HepG2 (cell line): ENCODE results near the gene IFIT1B. TPM values are rescaled to one million over a fixed set of nuclear protein-coding genes. Genes with fewer than 3 reads are reported as not detected.

Experiments
- ATAC-seq: fragments of 200-7000 bp; cut with Tn5 transposase; 3 replicates; pipeline ENCODE4 v1.9.1; 2020; ENCODE audit warnings: mild to moderate bottlenecking, moderate library complexity
- BruUV-seq: library from RNA; stranded (reverse); fragments of 400-500 nt; replicated peaks from 2 replicates; lab custom pipeline; 2021; lab: Mats Ljungman, UMichigan
- CTCF ChIA-PET: fragments of 300-600 bp; formaldehyde crosslinking; extraction: SDS; loops from one replicate; lab custom pipeline; 2021; ENCODE audit warnings: low total read pairs, inconsistent platforms, low intra/inter-chr PET ratio; lab: Yijun Ruan, JAX
- POLR2A ChIA-PET: fragments of 350-600 bp; sonication (Branson Sonifier 250); formaldehyde crosslinking; loops from one replicate; lab custom pipeline; 2020; ENCODE audit warnings: antibody characterized with exemption, inconsistent platforms; lab: Yijun Ruan, JAX
- DNase-seq: peaks from one replicate; pipeline ENCODE4 v3.0.0-alpha.2; 2015; ENCODE audit warnings: low spot score
- FAIRE-seq: peaks from 3 replicates; lab custom pipeline; 2011; peaks lifted over from hg19 to GRCh38; lab: Jason Lieb, UNC
- H2AFZ ChIP-seq: one replicate; pipeline ENCODE4 v1.6.1; 2011; ENCODE audit warnings: low read length, inconsistent platforms
- H3K27ac ChIP-seq: fragments of 300-600 bp; 3 replicates; pipeline ENCODE4 v1.8.0; 2011; ENCODE audit warnings: mixed run types, mild to moderate bottlenecking, mixed read lengths, low read length, inconsistent platforms; ENCODE audit not compliant: insufficient read depth; ENCODE audit errors: extremely low read length
- H3K27me3 ChIP-seq, 2 experiments: fragments of 200-600 bp in 1 of 2; 2 replicates in 1 of 2; 3 replicates in 1 of 2; pipeline versions ENCODE4 v1.6.0 to v1.8.0; 2011; ENCODE audit warnings: low read length in 2 of 2, mild to moderate bottlenecking in 2 of 2, moderate library complexity in 2 of 2, inconsistent platforms in 1 of 2; ENCODE audit not compliant: insufficient read depth in 2 of 2, control insufficient read depth in 1 of 2
- H3K36me3 ChIP-seq, 2 experiments: fragments of 200-600 bp in 1 of 2; replicated peaks in 1 of 2; 2 replicates in 1 of 2; 3 replicates in 1 of 2; pipeline versions ENCODE4 v1.5.1 to v1.8.0; 2011; ENCODE audit warnings: low read length in 2 of 2, inconsistent platforms in 1 of 2; ENCODE audit not compliant: insufficient read depth in 2 of 2, control insufficient read depth in 1 of 2
- H3K4me1 ChIP-seq: 2 replicates; pipeline ENCODE4 v1.5.1; 2012; ENCODE audit warnings: low read length, inconsistent platforms; ENCODE audit not compliant: insufficient read depth
- H3K4me2 ChIP-seq: 2 replicates; pipeline ENCODE4 v1.6.0; 2011; ENCODE audit warnings: low read depth, low read length, inconsistent platforms
- H3K4me3 ChIP-seq, 3 experiments: fragments of 200-600 bp in 1 of 3; sonication (generic), shearing (Covaris generic) in 1 of 3; replicated peaks in 1 of 3; 2 replicates each; pipeline ENCODE4 v1.5.1; 2011 to 2016; ENCODE audit warnings: low read length in 3 of 3, inconsistent platforms in 2 of 3, low read depth in 2 of 3, mild to moderate bottlenecking in 2 of 3, control low read depth in 1 of 3, mixed read lengths in 1 of 3; ENCODE audit not compliant: insufficient read depth in 1 of 3
- H3K79me2 ChIP-seq: one replicate; pipeline ENCODE4 v1.6.1; 2011; ENCODE audit warnings: low read length, inconsistent platforms; ENCODE audit not compliant: insufficient read depth
- H3K9ac ChIP-seq: 2 replicates; pipeline ENCODE4 v1.6.0; 2011; ENCODE audit warnings: mild to moderate bottlenecking, low read depth, low read length, inconsistent platforms; ENCODE audit not compliant: insufficient read depth
- H3K9me3 ChIP-seq: 2 replicates; pipeline ENCODE4 v1.5.1; 2012; ENCODE audit warnings: mild to moderate bottlenecking, low read length
- H4K20me1 ChIP-seq: 2 replicates; pipeline ENCODE4 v1.6.0; 2011; ENCODE audit warnings: inconsistent platforms, mild to moderate bottlenecking, low read length, moderate library complexity; ENCODE audit not compliant: insufficient read depth
- FOXM1 ChIP-seq: sonication (generic); formaldehyde crosslinking; IDR thresholded peaks from 2 replicates; pipeline ENCODE4 v1.5.0; 2020; ENCODE audit warnings: missing genetic modification reagents
- POLR2AphosphoS5 ChIP-seq: IDR thresholded peaks from 2 replicates; pipeline ENCODE4 v1.6.1; 2012; ENCODE audit warnings: low read depth, low read length
- TEAD3 ChIP-seq: optimal IDR thresholded peaks from 2 replicates; pipeline ENCODE3; 2016; ENCODE audit warnings: borderline replicate concordance
- ZBTB42 ChIP-seq: sonication (generic); formaldehyde crosslinking; IDR thresholded peaks from 2 replicates; pipeline ENCODE4 v1.5.0; 2020; ENCODE audit warnings: mild to moderate bottlenecking, missing genetic modification reagents
- ZNF350 ChIP-seq: sonication (generic); formaldehyde crosslinking; IDR thresholded peaks from 2 replicates; pipeline ENCODE4 v1.4.0; 2020; ENCODE audit warnings: mild to moderate bottlenecking, low read depth, missing genetic modification reagents, borderline replicate concordance
- ZNF790 ChIP-seq: sonication (generic); formaldehyde crosslinking; IDR thresholded peaks from 2 replicates; pipeline ENCODE4 v1.8.0; 2022; ENCODE audit warnings: missing genetic modification reagents, mild to moderate bottlenecking, borderline replicate concordance
- ZSCAN9 ChIP-seq: IDR thresholded peaks from 2 replicates; pipeline ENCODE4 v1.6.1; 2016; ENCODE audit warnings: borderline replicate concordance
- in situ Hi-C: cut with HindIII; loops from 2 replicates; pipeline ENCODE4 v1.10.0; 2017; ENCODE audit warnings: low pct_unique_long_range_greater_than_20kb; ENCODE audit not compliant: extremely low pct_ligation_motif_present
- intact Hi-C: fragments of 100-400 bp; cut with micrococcal nuclease; formaldehyde crosslinking; loops from one replicate; pipeline ENCODE4 v1.10.0; 2022; ENCODE audit not compliant: unreplicated experiment
- polyA plus RNA-seq, 8 experiments: library from polyadenylated mRNA; depleted of rRNA in 3 of 8; stranded (reverse) in 7 of 8; unstranded in 1 of 8; fragments of >200 nt; fragmentation: Illumina TruSeq in 4 of 8; extraction: Trizol in 4 of 8; gene quantifications; 2 replicates each; pipeline versions ENCODE4 v1.2.1 to v1.2.3, GENCODE V29; 2011 to 2016; ENCODE audit warnings: low read depth in 4 of 8, missing spikeins in 1 of 8, mixed read lengths in 1 of 8; ENCODE audit not compliant: insufficient read depth in 1 of 8
- total RNA-seq, 5 experiments: library from RNA; depleted of rRNA; stranded (reverse); fragments of >200 nt; fragmentation: Illumina TruSeq; extraction: Trizol; gene quantifications; 2 replicates each; pipeline ENCODE4 v1.2.3, GENCODE V29; 2016; ENCODE audit warnings: low read depth in 1 of 5
- TF ChIP-seq, protein P1 (sequence below): sonication (generic); formaldehyde crosslinking; IDR thresholded peaks from 2 replicates; pipeline ENCODE4 v1.5.0; 2020; ENCODE audit warnings: mild to moderate bottlenecking, missing genetic modification reagents, moderate library complexity
- TF ChIP-seq, protein P2 (sequence below): sonication (generic); formaldehyde crosslinking; IDR thresholded peaks from 2 replicates; pipeline ENCODE4 v1.5.1; 2020; ENCODE audit warnings: mild to moderate bottlenecking, moderate library complexity, missing genetic modification reagents

The IFIT1B gene
- total and polyA plus RNA-seq, 2 of the 13 experiments (the other 11 are each of a cell fraction or from before 2014, with no cell fraction given), result not detected

DNA sequence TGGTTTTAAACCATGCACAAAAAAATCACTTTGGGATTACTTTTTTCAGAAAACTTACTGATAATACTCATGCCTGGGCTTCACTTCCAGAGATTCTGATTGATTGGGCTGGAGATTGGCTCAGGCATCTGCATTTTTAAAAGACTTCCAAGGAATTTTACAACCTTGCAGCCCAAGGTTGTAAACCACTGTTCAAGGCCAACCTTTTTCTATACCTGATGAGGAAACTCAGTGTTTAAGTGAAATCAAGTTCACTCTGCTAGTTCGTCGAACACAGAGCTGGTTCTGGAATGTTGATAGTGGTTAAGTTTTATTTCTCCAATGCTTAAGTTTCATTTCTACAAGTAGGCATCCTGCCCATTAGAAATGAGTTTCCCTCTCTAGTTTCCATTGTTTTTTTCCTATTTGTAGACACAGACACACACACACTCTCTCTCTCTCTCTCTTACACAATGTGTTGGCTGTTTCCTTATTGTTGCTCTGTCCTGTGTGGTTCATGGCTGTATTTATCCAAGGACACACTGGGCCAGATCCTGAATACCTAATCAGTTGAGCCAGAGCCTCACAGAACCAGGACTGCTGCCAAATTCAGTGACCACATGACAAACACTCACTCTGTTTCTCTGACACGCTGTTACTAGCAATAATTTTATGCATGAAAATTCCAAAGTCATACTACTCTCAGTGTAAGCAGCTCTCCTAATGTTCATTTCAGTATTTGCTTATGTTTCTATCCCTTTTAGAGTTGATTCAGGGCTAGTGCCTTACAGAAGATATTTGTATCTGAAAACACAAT is 3.7 kb upstream of the IFIT1B start (continued):
- TF ChIP-seq ZSCAN9 (CRISPR knock-in tag) (peak; percentile 81; the same call in 1 of the 2 replicates), POLR2AphosphoS5 (no peak), TEAD3 (CRISPR knock-in tag) (peak; percentile 69), ZNF790 (no peak), FOXM1 (CRISPR knock-in tag) (no peak), ZBTB42 (CRISPR knock-in tag) (no peak)

DNA sequence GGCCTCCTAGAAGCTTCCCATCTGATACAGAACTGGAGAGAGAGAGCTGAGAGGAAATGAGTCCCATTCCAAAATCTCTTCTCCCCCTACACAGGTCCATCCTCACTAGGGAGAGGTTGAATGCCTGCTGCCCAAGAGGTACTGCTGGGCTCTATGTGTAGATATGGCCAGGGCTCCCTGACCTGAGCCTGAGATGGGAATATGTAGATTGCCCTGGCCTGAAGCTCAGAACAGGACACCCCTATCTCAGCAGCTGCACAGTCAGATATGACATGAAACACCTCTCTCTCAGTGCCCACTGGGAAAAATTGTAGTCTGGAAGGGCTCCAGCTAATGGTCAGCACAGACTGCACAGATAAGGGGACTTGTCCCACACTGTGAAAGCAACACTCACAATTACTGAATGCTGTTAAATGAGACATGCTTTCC is 3.1 kb upstream of the IFIT1B start:
- peak overlapping the region; percentile 69 for H3K4me2 ChIP-seq
- FAIRE-seq, result no peak
- H3K36me3 ChIP-seq, result no peaks in the 10 kb centered on the region
- H2AFZ ChIP-seq, result no peak overlapping the region
- intact Hi-C loops, result loop anchor here (2.0 kb wide), 1 partner anchor 18 kb away; the partner anchor contains the start of gene IFIT1
- H3K27me3 ChIP-seq, result no peaks in the 10 kb centered on the region
- peak; percentile 57 for ATAC-seq
- H3K4me3 ChIP-seq, result 0 out of 6 replicates have a peak overlapping the region, but pooled peaks of 2 of the 3 experiments have one; percentile 4 to 30
- CTCF ChIA-PET, result no interaction called here
- no TSS peak for BruUV-seq
- no peaks in the 10 kb centered on the region for H4K20me1 ChIP-seq
- no peak for DNase-seq
- H3K27ac ChIP-seq, result peak overlapping the region; percentile 76
- no peaks in the 10 kb centered on the region for H3K9me3 ChIP-seq
- peaks cover 45% of the 10 kb centered on the region for H3K4me1 ChIP-seq
- H3K79me2 ChIP-seq, result no peaks in the 10 kb centered on the region
- in situ Hi-C loops, result loop anchor here (5.0 kb wide), 1 partner anchor 117 kb away; no protein-coding TSS in a partner anchor
- POLR2A ChIA-PET, result interaction anchor here (1.2 kb wide), 1 partner anchor 40 kb away, joined by 3 read pairs; no protein-coding TSS in a partner anchor
- H3K9ac ChIP-seq, result peak overlapping the region; percentile 14; the same call in 1 of the 2 replicates
- 0 out of 2 replicates have a peak, but pooled peaks have one; percentile 33 for TF ChIP-seq ZNF350 (CRISPR knock-in tag)
- TF ChIP-seq, protein P1, sequence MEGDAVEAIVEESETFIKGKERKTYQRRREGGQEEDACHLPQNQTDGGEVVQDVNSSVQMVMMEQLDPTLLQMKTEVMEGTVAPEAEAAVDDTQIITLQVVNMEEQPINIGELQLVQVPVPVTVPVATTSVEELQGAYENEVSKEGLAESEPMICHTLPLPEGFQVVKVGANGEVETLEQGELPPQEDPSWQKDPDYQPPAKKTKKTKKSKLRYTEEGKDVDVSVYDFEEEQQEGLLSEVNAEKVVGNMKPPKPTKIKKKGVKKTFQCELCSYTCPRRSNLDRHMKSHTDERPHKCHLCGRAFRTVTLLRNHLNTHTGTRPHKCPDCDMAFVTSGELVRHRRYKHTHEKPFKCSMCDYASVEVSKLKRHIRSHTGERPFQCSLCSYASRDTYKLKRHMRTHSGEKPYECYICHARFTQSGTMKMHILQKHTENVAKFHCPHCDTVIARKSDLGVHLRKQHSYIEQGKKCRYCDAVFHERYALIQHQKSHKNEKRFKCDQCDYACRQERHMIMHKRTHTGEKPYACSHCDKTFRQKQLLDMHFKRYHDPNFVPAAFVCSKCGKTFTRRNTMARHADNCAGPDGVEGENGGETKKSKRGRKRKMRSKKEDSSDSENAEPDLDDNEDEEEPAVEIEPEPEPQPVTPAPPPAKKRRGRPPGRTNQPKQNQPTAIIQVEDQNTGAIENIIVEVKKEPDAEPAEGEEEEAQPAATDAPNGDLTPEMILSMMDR, result no peak
- TF ChIP-seq, protein P2, sequence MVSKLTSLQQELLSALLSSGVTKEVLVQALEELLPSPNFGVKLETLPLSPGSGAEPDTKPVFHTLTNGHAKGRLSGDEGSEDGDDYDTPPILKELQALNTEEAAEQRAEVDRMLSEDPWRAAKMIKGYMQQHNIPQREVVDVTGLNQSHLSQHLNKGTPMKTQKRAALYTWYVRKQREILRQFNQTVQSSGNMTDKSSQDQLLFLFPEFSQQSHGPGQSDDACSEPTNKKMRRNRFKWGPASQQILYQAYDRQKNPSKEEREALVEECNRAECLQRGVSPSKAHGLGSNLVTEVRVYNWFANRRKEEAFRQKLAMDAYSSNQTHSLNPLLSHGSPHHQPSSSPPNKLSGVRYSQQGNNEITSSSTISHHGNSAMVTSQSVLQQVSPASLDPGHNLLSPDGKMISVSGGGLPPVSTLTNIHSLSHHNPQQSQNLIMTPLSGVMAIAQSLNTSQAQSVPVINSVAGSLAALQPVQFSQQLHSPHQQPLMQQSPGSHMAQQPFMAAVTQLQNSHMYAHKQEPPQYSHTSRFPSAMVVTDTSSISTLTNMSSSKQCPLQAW (CRISPR knock-in tag), result 0 out of 2 replicates have a peak, but pooled peaks have one; percentile 12
